MM.1S (cell line): ENCODE results near the gene ANKRD16.

ENCODE experiments used
- CTCF ChIP-seq: fragments of 300-600 bp; sonication (generic); IDR thresholded peaks from 2 replicates; pipeline ENCODE4 v1.5.1; 2016; ENCODE audit warnings: antibody characterized with exemption, low read length, mixed read lengths
- EZH2phosphoT487 ChIP-seq: fragments of 300-600 bp; sonication (generic); IDR thresholded peaks from 2 replicates; pipeline ENCODE4 v1.6.1; 2018; ENCODE audit warnings: antibody characterized with exemption, low read length

GRCh38 chr10:5816170-5816569 lies 73.5 kb downstream of the ANKRD16 start:
- TF ChIP-seq EZH2phosphoT487 (no peak), CTCF (no peak)
